ENCODE measurements around the gene CEP55.

The CEP55 gene

GRCh38 chr10:93548376-93549071 is 52.1 kb downstream of the CEP55 start:
- no peak overlapping the region for H3K9ac ChIP-seq (ENCODE audit: low read length)
- H3K4me2 ChIP-seq (ENCODE audit: low read depth, low read length), result no peak overlapping the region
- no peaks in the 10 kb centered on the region for H3K27me3 ChIP-seq (replicated peaks; ENCODE audit: insufficient read depth, low read length)
- H3K4me1 ChIP-seq (ENCODE audit: low read length), result no peaks in the 10 kb centered on the region
- no peaks in the 10 kb centered on the region for H3K79me2 ChIP-seq (ENCODE audit: low read length)
- no peaks in the 10 kb centered on the region for H3K9me3 ChIP-seq (replicated peaks; ENCODE audit: insufficient read depth, low read length)
- no peaks in the 10 kb centered on the region for H3K9me2 ChIP-seq (replicated peaks; ENCODE audit: insufficient read depth, low read length)
- H4K20me1 ChIP-seq (ENCODE audit: insufficient read depth, low read length), result no peaks in the 10 kb centered on the region
- no peak overlapping the region for H3K27ac ChIP-seq (ENCODE audit: low read length)
- no peak overlapping the region for H3K4me3 ChIP-seq (ENCODE audit: low read length)
- no peak for DNase-seq
- no peaks in the 10 kb centered on the region for H3F3A ChIP-seq (ENCODE audit: insufficient read depth, low read length)
- no peak for TF ChIP-seq EZH2 (optimal IDR thresholded peaks at IDR 0.05; ENCODE audit: low read depth, low read length)
- TF ChIP-seq EZH2phosphoT487 (IDR thresholded peaks at IDR 0.05; ENCODE audit: low read length), result no peak
- TF ChIP-seq, protein P1, sequence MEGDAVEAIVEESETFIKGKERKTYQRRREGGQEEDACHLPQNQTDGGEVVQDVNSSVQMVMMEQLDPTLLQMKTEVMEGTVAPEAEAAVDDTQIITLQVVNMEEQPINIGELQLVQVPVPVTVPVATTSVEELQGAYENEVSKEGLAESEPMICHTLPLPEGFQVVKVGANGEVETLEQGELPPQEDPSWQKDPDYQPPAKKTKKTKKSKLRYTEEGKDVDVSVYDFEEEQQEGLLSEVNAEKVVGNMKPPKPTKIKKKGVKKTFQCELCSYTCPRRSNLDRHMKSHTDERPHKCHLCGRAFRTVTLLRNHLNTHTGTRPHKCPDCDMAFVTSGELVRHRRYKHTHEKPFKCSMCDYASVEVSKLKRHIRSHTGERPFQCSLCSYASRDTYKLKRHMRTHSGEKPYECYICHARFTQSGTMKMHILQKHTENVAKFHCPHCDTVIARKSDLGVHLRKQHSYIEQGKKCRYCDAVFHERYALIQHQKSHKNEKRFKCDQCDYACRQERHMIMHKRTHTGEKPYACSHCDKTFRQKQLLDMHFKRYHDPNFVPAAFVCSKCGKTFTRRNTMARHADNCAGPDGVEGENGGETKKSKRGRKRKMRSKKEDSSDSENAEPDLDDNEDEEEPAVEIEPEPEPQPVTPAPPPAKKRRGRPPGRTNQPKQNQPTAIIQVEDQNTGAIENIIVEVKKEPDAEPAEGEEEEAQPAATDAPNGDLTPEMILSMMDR (IDR thresholded peaks at IDR 0.05; ENCODE audit: low read length), result no peak
- no peaks in the 10 kb centered on the region for H3K36me3 ChIP-seq (replicated peaks; ENCODE audit: insufficient read depth, low read length)
- H2AFZ ChIP-seq (ENCODE audit: low read length), result no peak overlapping the region

DNA sequence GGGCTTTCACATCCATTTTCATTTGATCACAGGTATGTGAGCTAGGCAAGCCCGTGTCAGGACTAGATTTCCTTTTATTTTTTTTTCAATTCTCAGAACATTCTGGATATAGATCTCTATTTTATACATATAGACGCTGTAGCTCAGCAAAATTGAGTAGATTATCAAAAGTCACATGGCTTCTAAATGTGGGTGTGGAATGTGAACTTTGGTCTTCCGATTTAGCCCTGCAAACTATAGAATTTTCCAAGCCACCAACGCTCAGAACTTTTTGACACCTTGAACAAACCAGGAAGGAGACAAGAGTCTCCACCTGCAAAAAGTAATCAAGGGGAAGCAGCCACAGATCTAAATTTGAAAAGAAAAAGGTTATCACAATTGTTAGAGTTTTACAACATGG is 54.2 kb downstream of the CEP55 start:
- H2AFZ ChIP-seq (ENCODE audit: low read length), result no peak overlapping the region
- H3K27ac ChIP-seq (ENCODE audit: low read length), result no peak overlapping the region
- no peak for DNase-seq
- H3K27me3 ChIP-seq (replicated peaks; ENCODE audit: insufficient read depth, low read length), result no peaks in the 10 kb centered on the region
- no peaks in the 10 kb centered on the region for H3K9me3 ChIP-seq (replicated peaks; ENCODE audit: insufficient read depth, low read length)
- H3K9ac ChIP-seq (ENCODE audit: low read length), result no peak overlapping the region
- H3K79me2 ChIP-seq (ENCODE audit: low read length), result no peaks in the 10 kb centered on the region
- no peaks in the 10 kb centered on the region for H3K36me3 ChIP-seq (replicated peaks; ENCODE audit: insufficient read depth, low read length)
- H4K20me1 ChIP-seq (ENCODE audit: insufficient read depth, low read length), result no peaks in the 10 kb centered on the region
- H3K4me2 ChIP-seq (ENCODE audit: low read depth, low read length), result no peak overlapping the region
- no peaks in the 10 kb centered on the region for H3F3A ChIP-seq (ENCODE audit: insufficient read depth, low read length)
- no peaks in the 10 kb centered on the region for H3K9me2 ChIP-seq (replicated peaks; ENCODE audit: insufficient read depth, low read length)
- H3K4me3 ChIP-seq (ENCODE audit: low read length), result no peak overlapping the region
- no peaks in the 10 kb centered on the region for H3K4me1 ChIP-seq (ENCODE audit: low read length)
- no peak for TF ChIP-seq EZH2phosphoT487 (IDR thresholded peaks at IDR 0.05; ENCODE audit: low read length)
- TF ChIP-seq, protein P1 (IDR thresholded peaks at IDR 0.05; ENCODE audit: low read length), result no peak
- TF ChIP-seq EZH2 (optimal IDR thresholded peaks at IDR 0.05; ENCODE audit: low read depth, low read length), result no peak

DNA sequence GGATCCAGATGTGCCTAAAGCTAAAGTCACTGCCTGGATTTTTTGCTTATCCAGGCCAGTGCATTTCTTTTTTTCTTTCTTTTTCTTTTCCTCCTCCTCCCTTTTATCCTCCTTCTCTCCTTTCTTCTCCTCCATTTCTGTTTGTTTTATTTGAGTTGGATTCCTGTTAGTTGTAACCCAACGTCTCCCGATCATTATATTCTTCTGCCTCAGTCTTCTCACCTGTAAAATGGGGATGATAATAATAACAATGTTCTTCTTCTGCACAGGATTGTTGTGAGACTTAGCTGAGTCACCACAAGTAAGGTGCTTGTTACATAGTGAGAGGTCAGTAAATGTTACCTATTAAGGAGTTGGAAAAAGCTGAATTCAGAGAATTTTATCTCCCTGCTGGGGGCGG is 56.4 kb downstream of the CEP55 start:
- H3K9me3 ChIP-seq (replicated peaks; ENCODE audit: insufficient read depth, low read length), result no peaks in the 10 kb centered on the region
- no peaks in the 10 kb centered on the region for H3K9me2 ChIP-seq (replicated peaks; ENCODE audit: insufficient read depth, low read length)
- H3K79me2 ChIP-seq (ENCODE audit: low read length), result no peaks in the 10 kb centered on the region
- no peak for DNase-seq
- no peaks in the 10 kb centered on the region for H3K4me1 ChIP-seq (ENCODE audit: low read length)
- H3K27me3 ChIP-seq (replicated peaks; ENCODE audit: insufficient read depth, low read length), result no peaks in the 10 kb centered on the region
- no peak overlapping the region for H3K4me2 ChIP-seq (ENCODE audit: low read depth, low read length)
- H3F3A ChIP-seq (ENCODE audit: insufficient read depth, low read length), result no peaks in the 10 kb centered on the region
- no peak overlapping the region for H2AFZ ChIP-seq (ENCODE audit: low read length)
- H3K4me3 ChIP-seq (ENCODE audit: low read length), result no peak overlapping the region
- H3K27ac ChIP-seq (ENCODE audit: low read length), result no peak overlapping the region
- H3K9ac ChIP-seq (ENCODE audit: low read length), result no peak overlapping the region
- H3K36me3 ChIP-seq (replicated peaks; ENCODE audit: insufficient read depth, low read length), result no peaks in the 10 kb centered on the region
- no peaks in the 10 kb centered on the region for H4K20me1 ChIP-seq (ENCODE audit: insufficient read depth, low read length)
- TF ChIP-seq EZH2phosphoT487 (IDR thresholded peaks at IDR 0.05; ENCODE audit: low read length), result no peak
- no peak for TF ChIP-seq EZH2 (optimal IDR thresholded peaks at IDR 0.05; ENCODE audit: low read depth, low read length)
- TF ChIP-seq, protein P1 (IDR thresholded peaks at IDR 0.05; ENCODE audit: low read length), result no peak

Data from MM.1S (cell line).